Retinal pigment epithelial cell (primary cell): ENCODE measurements around the gene ENC1.

Experiments
- DNase-seq: peaks from one replicate; pipeline ENCODE4 v3.0.0-alpha.2; 2010; ENCODE audit warnings: low read depth
- H3K4me3 ChIP-seq: 2 replicates; pipeline ENCODE4 v1.5.1; 2011; ENCODE audit warnings: mild to moderate bottlenecking, low read length, control low read depth, moderate library complexity
- TF ChIP-seq, protein P1 (sequence below): conservative IDR thresholded peaks from 2 replicates; pipeline ENCODE4 v1.5.1; 2011; ENCODE audit warnings: low read depth, low read length, control low read depth, inconsistent platforms

The ENC1 gene

DNA sequence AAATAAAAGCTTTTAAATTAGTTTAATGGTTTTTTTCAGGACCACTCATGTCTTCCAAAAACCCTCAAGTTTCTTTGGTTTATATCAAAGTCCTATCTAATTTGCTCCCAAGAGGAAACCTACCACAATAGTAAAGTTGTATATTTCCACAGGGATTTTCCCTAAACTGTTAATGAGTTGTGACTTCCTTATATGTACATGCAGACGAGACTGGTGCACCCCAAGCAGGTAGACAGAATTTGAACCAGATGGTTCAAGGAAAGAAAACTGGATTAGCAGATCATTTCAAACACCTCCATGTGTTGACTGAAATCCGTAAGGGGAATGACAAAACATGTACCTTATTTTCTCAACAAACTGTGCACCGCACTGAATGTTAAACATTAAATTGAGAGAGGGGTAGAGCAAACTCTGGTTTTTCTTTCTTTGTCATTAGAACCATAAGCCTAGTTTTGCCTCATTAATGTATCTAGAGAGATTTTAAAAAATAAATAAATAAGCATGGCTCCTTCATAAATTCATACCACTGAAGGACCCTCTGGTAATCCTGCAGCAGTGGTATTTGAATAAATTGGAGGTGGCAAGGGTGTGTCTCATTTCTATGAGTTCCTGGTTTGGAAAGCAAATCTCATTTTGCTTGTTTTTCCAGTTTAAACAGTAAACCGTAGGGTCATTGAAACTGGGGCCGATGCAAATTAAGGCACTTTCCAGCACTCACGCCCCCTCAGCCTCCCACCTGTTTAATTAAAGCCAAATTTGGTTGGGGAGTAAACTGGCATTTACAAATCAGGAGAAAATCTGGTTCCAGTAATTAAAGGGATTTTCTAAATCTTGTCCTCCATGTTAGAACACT, 51.1 kb downstream of the ENC1 start:
- H3K4me3 ChIP-seq: no peak overlapping the region
- TF ChIP-seq, protein P1, sequence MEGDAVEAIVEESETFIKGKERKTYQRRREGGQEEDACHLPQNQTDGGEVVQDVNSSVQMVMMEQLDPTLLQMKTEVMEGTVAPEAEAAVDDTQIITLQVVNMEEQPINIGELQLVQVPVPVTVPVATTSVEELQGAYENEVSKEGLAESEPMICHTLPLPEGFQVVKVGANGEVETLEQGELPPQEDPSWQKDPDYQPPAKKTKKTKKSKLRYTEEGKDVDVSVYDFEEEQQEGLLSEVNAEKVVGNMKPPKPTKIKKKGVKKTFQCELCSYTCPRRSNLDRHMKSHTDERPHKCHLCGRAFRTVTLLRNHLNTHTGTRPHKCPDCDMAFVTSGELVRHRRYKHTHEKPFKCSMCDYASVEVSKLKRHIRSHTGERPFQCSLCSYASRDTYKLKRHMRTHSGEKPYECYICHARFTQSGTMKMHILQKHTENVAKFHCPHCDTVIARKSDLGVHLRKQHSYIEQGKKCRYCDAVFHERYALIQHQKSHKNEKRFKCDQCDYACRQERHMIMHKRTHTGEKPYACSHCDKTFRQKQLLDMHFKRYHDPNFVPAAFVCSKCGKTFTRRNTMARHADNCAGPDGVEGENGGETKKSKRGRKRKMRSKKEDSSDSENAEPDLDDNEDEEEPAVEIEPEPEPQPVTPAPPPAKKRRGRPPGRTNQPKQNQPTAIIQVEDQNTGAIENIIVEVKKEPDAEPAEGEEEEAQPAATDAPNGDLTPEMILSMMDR: no peak
- DNase-seq: no peak

DNA sequence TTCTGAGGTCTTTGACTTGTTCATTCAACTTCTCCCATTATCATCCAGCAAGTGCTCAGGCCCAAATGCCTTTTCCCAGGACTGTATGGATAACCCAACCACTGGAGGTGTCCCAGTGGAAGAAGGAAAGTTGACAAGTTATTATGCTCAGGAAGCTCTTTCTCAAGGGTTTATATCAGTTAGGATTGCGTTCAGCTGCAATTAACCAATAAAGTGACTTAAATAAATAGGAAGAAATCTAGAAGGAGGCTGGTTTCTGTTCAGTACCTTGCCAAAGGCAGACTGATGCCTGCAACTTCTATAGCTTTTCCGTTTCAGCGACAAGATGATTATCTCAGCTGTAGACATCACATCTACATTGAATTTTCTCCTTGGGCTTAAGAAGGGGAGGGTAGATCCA, 52.1 kb downstream of the ENC1 start:
- TF ChIP-seq, protein P1: no peak
- no peak for DNase-seq
- no peak overlapping the region for H3K4me3 ChIP-seq

DNA sequence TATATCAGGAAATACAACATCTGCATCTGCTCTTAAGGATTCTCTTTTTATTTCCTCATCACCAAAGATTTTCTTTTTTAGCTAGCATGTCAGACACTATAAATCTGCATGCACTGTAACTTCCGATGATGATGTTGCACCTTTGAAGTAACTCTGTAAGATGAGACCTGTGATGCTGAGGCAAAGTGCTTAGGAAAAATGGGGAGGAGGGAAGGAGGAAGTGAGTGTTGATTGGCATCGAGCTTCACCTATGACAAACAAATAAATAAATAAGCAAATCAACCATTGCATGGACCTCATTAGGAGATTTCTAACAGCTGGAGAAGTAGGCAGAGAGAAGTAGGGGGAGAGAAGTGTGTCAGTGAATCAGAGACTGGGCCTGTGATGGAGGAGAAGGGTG, 52.6 kb downstream of the ENC1 start:
- DNase-seq: no peak
- TF ChIP-seq, protein P1: no peak
- H3K4me3 ChIP-seq: no peak overlapping the region

DNA sequence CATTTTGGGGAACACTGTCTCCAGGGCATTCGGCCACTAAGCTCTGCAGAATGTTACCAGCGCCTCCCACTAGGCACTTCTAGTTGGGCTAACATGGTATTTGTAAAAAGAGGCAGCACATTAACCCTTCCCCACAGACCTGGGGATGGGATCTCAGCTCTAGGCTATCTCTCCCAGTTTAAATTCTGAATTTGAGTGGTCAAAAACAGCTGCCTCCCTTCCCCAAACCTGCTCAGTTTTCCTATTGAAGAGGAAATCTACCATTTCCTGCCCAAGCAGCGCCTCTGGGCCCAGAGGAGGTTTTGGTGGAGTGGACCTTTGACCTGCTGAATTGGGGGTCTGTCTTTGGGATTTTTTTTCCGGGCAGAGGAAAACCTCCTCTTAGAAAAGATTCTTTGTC, 53.2 kb downstream of the ENC1 start:
- no peak for DNase-seq
- no peak overlapping the region for H3K4me3 ChIP-seq
- TF ChIP-seq, protein P1: no peak

DNA sequence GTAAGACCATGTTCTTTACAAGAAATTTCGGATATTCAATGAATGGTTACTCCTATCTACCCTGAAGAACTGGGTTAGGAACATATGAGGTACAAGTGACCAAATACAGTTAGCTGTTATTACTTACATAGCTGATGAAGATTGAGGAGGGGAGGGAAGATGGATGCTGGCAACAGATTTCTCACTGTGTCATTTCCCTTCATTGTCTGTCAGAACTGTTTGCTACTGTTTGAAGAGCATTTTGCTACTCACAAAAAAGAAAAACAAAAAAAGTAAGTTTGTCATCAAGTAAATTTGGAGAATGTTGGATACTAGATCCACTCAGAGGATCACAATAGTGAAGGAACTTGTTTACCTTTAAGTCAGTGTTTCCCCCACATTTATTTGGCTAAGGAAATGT, 53.7 kb downstream of the ENC1 start:
- TF ChIP-seq, protein P1: no peak

DNA sequence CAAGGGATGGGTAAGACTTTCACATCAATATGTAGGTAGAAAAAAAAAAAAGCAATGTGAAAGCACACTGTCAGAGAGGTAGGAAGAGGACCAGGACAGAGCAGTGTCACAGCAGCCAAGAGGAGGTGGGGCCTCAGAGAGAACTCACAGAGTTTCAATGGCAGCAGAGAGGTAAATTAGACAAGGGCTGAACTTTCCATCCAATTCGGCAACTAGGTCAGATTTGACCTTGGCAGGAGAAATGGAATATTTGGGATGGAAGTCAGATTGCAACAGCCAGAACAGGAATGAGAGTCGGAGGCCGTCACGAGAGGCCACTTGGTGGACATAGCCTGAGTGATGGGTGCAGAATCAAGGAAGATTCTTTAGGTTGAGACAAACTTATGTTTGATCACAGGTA, 57.7 kb downstream of the ENC1 start:
- DNase-seq: no peak
- TF ChIP-seq, protein P1: no peak
- no peak overlapping the region for H3K4me3 ChIP-seq

More for the DNA sequence above, 53.7 kb downstream of the ENC1 start:
- no peak for DNase-seq
- H3K4me3 ChIP-seq: no peak overlapping the region

- TF ChIP-seq, protein P1: no peak
- no peak overlapping the region for H3K4me3 ChIP-seq
- no peak for DNase-seq
Observed at GRCh38 chr5:74581988-74582365, 58.6 kb downstream of the ENC1 start.
